ENCODE results near the gene ACIN1. TPM values are rescaled to one million over a fixed set of nuclear protein-coding genes. Genes with fewer than 3 reads are reported as not detected.
A peak's percentile ranks its signal among the peaks of the same experiment; 100 is the strongest.

The ACIN1 gene
- total RNA-seq, 1 experiment from 2014 or later: 333 TPM

GRCh38 chr14:23009939-23010726 lies 84.8 kb downstream of the ACIN1 start, which contains the start of gene C14orf93:
C14orf93 (minus strand) TSS chr14:23010143; CDS start chr14:22999023, 11,120 bp downstream.
- Histone ChIP-seq H3K27ac (ENCODE audit: insufficient read length, low read depth, low read length) (no peak within 1 kb of the TSS), H2BK12ac (ENCODE audit: insufficient read length, low read depth, low read length) (no peak within 1 kb of the TSS), H3K14ac (ENCODE audit: insufficient read depth, low read length) (no peak within 1 kb of the TSS), H3K56ac (ENCODE audit: insufficient read length, low read depth, low read length) (no peak within 1 kb of the TSS), H3K4ac (ENCODE audit: low read depth, low read length) (no peak within 1 kb of the TSS), H2BK5ac (ENCODE audit: insufficient read length, low read length) (no peak within 1 kb of the TSS), H2AK5ac (ENCODE audit: insufficient read length, low read length) (no peak within 1 kb of the TSS), H3K9ac (ENCODE audit: extremely low read depth, insufficient read length, low read length) (peak within 1 kb of the TSS; percentile 25), H3K4me1 (ENCODE audit: insufficient read depth, low read length) (peaks cover 5% of the 10 kb centered on the region; the same call in 1 of the 2 replicates), H2BK15ac (ENCODE audit: low read depth, low read length) (no peak within 1 kb of the TSS), H3K9me3 (ENCODE audit: control insufficient read depth, low read depth, low read length) (no peaks in the 10 kb centered on the region), H3K79me2 (ENCODE audit: insufficient read depth, low read length) (no peaks in the 10 kb centered on the region), H3K27me3 (ENCODE audit: insufficient read depth, low read length) (no peaks in the 10 kb centered on the region), H3T11ph (ENCODE audit: low read length) (no peak within 1 kb of the TSS), H3K18ac (ENCODE audit: insufficient read length, low read depth, low read length) (peak within 1 kb of the TSS; percentile 33), H3K23ac (ENCODE audit: insufficient read length, low read depth, low read length) (no peak within 1 kb of the TSS), H4K8ac (replicated peaks; ENCODE audit: insufficient read length, low read depth, low read length) (no peak within 1 kb of the TSS), H4K20me1 (ENCODE audit: control insufficient read depth, insufficient read depth, insufficient read length) (no peaks in the 10 kb centered on the region), H2AFZ (ENCODE audit: low read length) (peak within 1 kb of the TSS; percentile 71), H4K91ac (ENCODE audit: insufficient read length, low read depth, low read length) (no peak within 1 kb of the TSS), H2BK120ac (ENCODE audit: low read depth, low read length, poor library complexity, severe bottlenecking) (no peak within 1 kb of the TSS), H4K5ac (ENCODE audit: insufficient read length, low read depth, low read length) (no peak within 1 kb of the TSS), H2BK20ac (ENCODE audit: low read depth, low read length, poor library complexity, severe bottlenecking) (no peak within 1 kb of the TSS), H3K23me2 (ENCODE audit: insufficient read length, low read depth, low read length, poor library complexity, severe bottlenecking) (no peaks in the 10 kb centered on the region), H3K79me1 (ENCODE audit: insufficient read depth, low read depth, low read length, poor library complexity, severe bottlenecking) (no peaks in the 10 kb centered on the region), H3K4me2 (ENCODE audit: insufficient read depth, insufficient read length, low read length) (peak within 1 kb of the TSS; percentile 45)
- Mint-ChIP-seq H3K27me3 (ENCODE audit: low read depth) (no peaks in the 10 kb centered on the region), H3K9me3 (peaks cover 0 to 6% of the 10 kb centered on the region in 2 experiments; a peak in 3 of 5 replicates), H3K4me3 (peak within 1 kb of the TSS; percentile 63 to 76), H3K27ac (peak within 1 kb of the TSS; percentile 72 to 89 (median 82); a peak in 6 of 7 replicates), H3K4me1 (peaks cover 17 to 34% of the 10 kb centered on the region in 2 experiments), H3K36me3 (ENCODE audit: insufficient read depth in 1 of 3, low read depth in 3 of 3) (peaks cover 0 to 9% (median 4%) of the 10 kb centered on the region in 3 experiments; a peak in 3 of 7 replicates)
- TF ChIP-seq CTCF (conservative IDR thresholded peaks at IDR 0.05): no peak
- no CpG with 5 or more reads among the region's 40 CpGs for WGBS (ENCODE audit: extremely low coverage, insufficient read length, low lambda C conversion rate)
- DNase-seq: peak; percentile 73
